GM18867 (cell line): Measurements from ENCODE around the gene SOS1.
"Not testable (repeated sequence)": the region's sequence is repeated elsewhere in the genome, so short reads cannot be mapped to it uniquely, and the experiment has no call there.

Source experiments
- ATAC-seq: cut with Tn5 transposase; IDR thresholded peaks from one replicate; pipeline ENCODE4 v1.9.1; 2021; ENCODE audit warnings: mild to moderate bottlenecking, moderate library complexity; ENCODE audit not compliant: unreplicated experiment

Gene SOS1

GRCh38 chr2:39139511-39140237 is 18.8 kb upstream of the SOS1 start:
- no peak for ATAC-seq

- no peak for ATAC-seq
Observed at GRCh38 chr2:39138837-39139211, 18.0 kb upstream of the SOS1 start.

GRCh38 chr2:39138187-39138836 is 17.5 kb upstream of the SOS1 start:
- not testable (repeated sequence) for ATAC-seq

GRCh38 chr2:39136799-39137198 is 15.9 kb upstream of the SOS1 start:
- ATAC-seq, result no peak

GRCh38 chr2:39135690-39136259 is 14.9 kb upstream of the SOS1 start:
- no peak for ATAC-seq

GRCh38 chr2:39133215-39133851 is 12.5 kb upstream of the SOS1 start:
- no peak for ATAC-seq

GRCh38 chr2:39128919-39129391 is 8.1 kb upstream of the SOS1 start:
- ATAC-seq, result peak; percentile 47

GRCh38 chr2:39127973-39128372 is 7.1 kb upstream of the SOS1 start:
- ATAC-seq, result peak; percentile 62

- ATAC-seq, result peak; percentile 0
Observed at GRCh38 chr2:39124746-39125057, 3.9 kb upstream of the SOS1 start.

GRCh38 chr2:39124000-39124745 is 3.3 kb upstream of the SOS1 start:
- ATAC-seq, result peak; percentile 60

- ATAC-seq, result no peak
Observed at GRCh38 chr2:39123436-39123999, 2.7 kb upstream of the SOS1 start.

GRCh38 chr2:39121523-39122063 is 742 bp upstream of the SOS1 start:
- ATAC-seq, result no peak

GRCh38 chr2:39120521-39120770 is 405 bp downstream of the SOS1 start:
- ATAC-seq, result peak; percentile 18

GRCh38 chr2:39119732-39120520 is 925 bp downstream of the SOS1 start:
- peak; percentile 42 for ATAC-seq

- no peak for ATAC-seq
Observed at GRCh38 chr2:39118786-39119499, 1.9 kb downstream of the SOS1 start.

- ATAC-seq, result no peak
Observed at GRCh38 chr2:39115556-39115955, 5.3 kb downstream of the SOS1 start.

GRCh38 chr2:39114771-39115170 is 6.1 kb downstream of the SOS1 start:
- ATAC-seq, result no peak

- no peak for ATAC-seq
Observed at GRCh38 chr2:39109537-39109936, 11.3 kb downstream of the SOS1 start.

- ATAC-seq, result no peak
Observed at GRCh38 chr2:39108377-39108776, 12.5 kb downstream of the SOS1 start.
